Retinal pigment epithelial cell (primary cell): ENCODE data around the gene CYFIP2.

Source experiments
- DNase-seq: peaks from one replicate; pipeline ENCODE4 v3.0.0-alpha.2; 2010; ENCODE audit warnings: low read depth
- H3K4me3 ChIP-seq: 2 replicates; pipeline ENCODE4 v1.5.1; 2011; ENCODE audit warnings: mild to moderate bottlenecking, low read length, control low read depth, moderate library complexity
- CTCF ChIP-seq: conservative IDR thresholded peaks from 2 replicates; pipeline ENCODE4 v1.5.1; 2011; ENCODE audit warnings: low read depth, low read length, control low read depth, inconsistent platforms

Gene CYFIP2

GRCh38 chr5:157345485-157345884 is 79.6 kb downstream of the CYFIP2 start:
- no peak overlapping the region for H3K4me3 ChIP-seq
- no peak for DNase-seq
- TF ChIP-seq CTCF: no peak

GRCh38 chr5:157347301-157348048 is 81.6 kb downstream of the CYFIP2 start:
- no peak for TF ChIP-seq CTCF
- H3K4me3 ChIP-seq: no peak overlapping the region
- DNase-seq: no peak

GRCh38 chr5:157348049-157348400 is 82.1 kb downstream of the CYFIP2 start:
- no peak for DNase-seq
- no peak overlapping the region for H3K4me3 ChIP-seq
- TF ChIP-seq CTCF: no peak

- TF ChIP-seq CTCF: no peak
These were observed 85.2 kb downstream of the CYFIP2 start for GRCh38 chr5:157350939-157351801.

GRCh38 chr5:157351802-157352092 is 85.8 kb downstream of the CYFIP2 start:
- DNase-seq: no peak
- H3K4me3 ChIP-seq: no peak overlapping the region
- TF ChIP-seq CTCF: no peak

More at GRCh38 chr5:157350939-157351801, 85.2 kb downstream of the CYFIP2 start:
- no peak overlapping the region for H3K4me3 ChIP-seq
- no peak for DNase-seq

GRCh38 chr5:157352756-157353340 is 86.9 kb downstream of the CYFIP2 start:
- H3K4me3 ChIP-seq: no peak overlapping the region
- TF ChIP-seq CTCF: no peak
- no peak for DNase-seq

- TF ChIP-seq CTCF: peak; percentile 45
- H3K4me3 ChIP-seq: no peak overlapping the region
- no peak for DNase-seq
These were observed 88.9 kb downstream of the CYFIP2 start for GRCh38 chr5:157354800-157355199.
